GM18861 (cell line): ENCODE measurements around the gene AQP7.
"Not testable (repeated sequence)": the region's sequence is repeated elsewhere in the genome, so short reads cannot be mapped to it uniquely, and the experiment has no call there.

Experiments
- ATAC-seq: cut with Tn5 transposase; IDR thresholded peaks from one replicate; pipeline ENCODE4 v1.9.1; 2021; ENCODE audit not compliant: unreplicated experiment

Gene AQP7

DNA sequence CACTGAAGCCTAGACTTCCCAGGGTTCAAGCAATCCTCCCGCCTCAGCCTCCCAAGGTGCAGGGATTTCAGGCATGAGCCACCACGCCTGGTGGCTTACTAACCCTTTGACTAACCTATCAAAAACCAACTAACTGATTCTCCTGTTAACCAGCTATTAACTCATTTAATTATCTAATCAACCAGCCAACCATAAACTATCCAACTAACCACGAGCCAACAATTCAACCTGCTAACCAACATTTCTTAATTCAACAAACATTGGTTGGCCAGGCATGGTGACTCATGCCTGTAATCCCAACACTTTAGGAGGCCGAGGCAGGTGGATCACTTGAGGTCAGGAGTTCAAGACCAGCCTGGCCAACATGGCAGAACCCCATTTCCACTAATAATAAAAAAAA is 3.3 kb downstream of the AQP7 start:
- not testable (repeated sequence) for ATAC-seq

DNA sequence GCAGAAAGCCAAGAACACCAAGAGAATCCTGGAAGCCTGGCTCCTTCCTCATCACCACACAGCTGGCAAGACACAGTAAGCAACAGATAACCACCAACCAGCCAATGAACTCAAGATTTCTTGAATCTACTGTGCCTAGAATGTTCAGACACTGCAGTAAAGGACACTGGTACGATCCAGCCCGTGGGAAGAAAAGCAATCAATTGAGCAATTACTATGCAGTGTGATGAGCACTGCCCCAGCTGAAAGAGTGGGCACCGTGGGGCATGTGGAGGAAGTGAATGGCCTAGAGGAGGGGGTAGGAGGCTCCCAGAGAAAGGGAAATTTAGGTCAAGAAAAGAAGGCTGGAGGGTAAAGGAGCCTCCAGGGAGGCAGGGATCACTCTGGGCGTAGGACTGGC is 4.6 kb downstream of the AQP7 start:
- not testable (repeated sequence) for ATAC-seq

DNA sequence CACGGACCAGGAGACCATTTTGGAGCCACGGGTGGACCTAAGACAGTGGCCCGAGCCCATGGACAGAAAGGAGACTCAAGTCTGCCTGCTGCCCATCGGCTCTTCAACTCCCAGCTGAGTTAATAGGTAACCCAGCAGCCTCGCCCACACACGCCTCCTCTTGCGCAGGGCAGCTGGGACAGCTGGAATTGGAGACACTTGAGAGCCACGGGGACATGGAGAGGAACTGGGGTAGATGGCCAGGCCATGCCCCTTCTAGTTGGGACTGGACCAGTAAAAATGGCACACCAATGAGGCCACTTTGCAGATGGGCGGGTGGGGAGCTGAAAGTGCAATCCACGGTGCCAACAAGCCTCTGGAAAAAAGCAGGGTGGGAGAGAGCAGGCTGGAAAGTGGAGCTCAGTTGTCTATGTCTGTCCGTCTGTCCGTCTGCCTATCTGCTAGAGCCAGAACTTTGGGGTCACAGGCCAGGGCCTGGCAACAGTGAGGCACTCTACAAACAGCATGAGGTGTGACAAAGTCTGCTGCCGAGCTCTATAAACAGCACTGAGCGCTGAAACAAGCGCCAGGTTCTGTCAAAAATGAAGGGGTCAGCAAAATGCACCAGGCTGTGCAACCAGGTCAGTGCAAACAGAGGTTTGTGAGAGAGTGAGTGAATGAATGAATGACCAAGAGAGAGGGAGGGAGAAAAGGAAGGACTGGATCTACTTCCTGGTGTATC is 7.0 kb downstream of the AQP7 start:
- not testable (repeated sequence) for ATAC-seq

DNA sequence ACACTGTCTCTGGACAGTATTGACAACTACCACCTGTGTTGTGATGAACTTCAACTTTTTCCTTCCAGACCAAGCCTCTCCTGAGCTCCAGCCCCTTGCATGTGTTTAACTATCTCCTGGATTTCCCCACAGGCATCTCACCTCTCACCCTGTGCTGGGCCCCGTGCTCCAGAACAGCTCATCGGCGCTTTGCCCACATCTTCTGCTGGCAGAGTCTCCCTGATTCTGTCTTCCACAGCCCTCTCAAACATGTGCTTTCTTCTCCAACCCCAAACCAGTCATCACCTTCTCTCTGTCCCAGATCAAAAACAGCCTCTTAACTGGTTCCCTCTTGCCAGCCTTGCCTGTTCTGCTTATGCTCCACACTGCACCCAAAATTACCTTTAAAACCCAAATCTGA is 8.4 kb downstream of the AQP7 start:
- not testable (repeated sequence) for ATAC-seq

DNA sequence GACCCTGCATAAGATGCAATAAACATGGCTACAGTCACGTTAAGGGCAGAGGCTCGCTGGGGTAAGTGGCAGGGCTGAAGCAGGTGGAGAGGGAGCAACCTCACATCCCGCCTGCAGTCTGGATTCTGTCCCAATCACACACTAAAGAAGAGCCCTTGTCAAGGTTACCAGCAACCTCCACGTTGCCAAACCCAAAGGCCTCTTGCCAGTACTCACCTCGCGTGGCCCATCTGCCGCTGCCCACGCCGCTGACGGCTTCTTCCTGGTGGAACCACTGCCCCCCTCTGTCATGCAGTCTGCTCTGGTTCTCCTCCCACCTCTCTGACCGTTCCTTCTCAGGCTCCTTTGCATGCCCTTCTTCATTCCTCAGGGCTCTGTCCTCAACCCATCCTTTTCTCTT is 8.8 kb downstream of the AQP7 start:
- no peak for ATAC-seq

DNA sequence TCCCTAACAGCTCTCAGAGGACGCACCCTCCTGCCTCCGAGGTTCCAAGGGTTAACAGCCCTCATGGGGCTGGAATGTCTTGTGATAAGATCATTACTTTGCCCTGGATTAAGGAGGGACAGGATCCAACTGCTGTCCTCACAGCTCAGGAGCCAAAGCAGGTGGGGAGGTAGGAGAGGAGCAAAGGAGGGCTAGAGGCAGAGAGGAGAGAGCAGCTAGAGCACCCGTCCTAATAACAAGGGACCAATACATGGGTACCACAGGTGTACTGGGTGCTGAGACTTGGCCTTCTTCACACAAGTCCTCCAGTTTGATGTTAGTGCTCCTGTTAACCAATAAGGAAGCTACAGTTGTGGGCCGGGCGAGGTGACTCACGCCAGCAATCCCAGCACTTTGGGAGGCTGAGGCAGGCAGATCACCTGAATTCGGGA is 9.8 kb downstream of the AQP7 start:
- not testable (repeated sequence) for ATAC-seq

DNA sequence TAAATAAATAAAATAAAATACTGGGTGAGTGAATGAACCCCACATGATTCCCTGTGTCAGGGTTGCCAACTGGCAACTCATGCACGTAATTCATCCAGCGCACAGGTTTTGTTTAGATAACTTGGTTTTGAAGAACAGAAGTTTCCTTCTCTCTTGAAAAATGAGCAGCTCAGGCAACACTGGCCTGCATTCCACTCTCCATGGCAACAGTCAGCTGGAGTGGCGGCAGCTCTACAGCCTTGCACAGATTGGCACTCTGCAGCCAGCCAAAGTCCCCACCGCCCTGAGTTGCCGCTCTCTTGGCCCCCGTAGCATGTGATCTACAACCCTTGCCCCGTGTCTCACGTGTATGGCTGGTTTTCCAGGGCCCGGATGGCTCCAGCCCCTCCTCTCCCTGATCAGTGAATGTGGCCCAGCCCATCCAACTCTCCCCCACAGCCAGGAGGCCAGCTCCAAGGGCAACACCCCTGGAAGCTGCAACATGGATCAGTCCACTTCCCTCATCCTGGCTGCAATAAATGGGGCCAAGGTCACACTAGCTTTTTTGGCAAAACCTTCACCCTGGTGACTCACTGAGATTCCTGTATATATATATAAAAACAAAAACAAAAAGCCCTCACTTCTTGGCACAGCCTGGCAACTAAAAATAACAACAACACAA is 11.1 kb downstream of the AQP7 start:
- ATAC-seq, result not testable (repeated sequence)

DNA sequence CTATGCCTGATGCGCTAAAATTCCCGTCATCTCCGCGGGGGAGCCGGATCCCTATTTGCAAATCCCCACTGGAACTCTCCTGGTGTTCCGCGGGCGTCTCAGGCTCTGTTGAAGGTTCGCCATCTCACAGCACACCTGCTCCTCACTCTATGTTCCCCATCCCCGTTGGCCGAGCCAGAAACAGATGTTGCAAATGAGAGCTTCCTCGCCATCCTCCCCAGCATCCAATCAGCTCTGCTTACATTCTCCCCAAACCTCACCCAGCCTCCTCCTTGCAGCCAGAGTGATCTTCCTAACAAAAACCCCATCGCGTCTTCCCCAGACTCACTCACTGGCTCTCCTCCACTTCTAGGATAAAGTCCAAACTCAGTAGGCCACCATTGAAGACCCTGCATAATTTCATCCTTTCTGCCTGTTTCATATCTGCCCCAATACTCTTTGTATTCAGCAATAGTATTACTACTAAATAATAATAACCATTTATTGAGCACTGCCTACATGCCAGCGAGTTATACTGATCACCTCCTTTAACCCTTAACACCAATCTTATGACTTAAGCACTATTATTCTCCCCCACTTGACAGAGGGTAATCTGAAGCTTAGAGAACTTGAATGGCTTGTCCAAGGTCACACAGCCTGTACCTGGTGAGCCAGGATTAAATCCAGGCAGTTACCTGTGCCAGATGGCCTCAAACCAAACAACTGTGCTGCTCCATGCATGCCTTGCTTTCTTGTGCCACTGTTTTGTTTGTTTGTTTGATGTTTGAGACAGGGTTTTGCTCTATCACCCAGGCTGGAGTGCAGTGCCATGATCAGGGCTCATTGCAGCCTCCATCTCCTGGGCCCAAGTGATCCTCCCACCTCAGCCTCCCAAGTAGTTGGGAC is 14.0 kb downstream of the AQP7 start:
- ATAC-seq, result no peak

DNA sequence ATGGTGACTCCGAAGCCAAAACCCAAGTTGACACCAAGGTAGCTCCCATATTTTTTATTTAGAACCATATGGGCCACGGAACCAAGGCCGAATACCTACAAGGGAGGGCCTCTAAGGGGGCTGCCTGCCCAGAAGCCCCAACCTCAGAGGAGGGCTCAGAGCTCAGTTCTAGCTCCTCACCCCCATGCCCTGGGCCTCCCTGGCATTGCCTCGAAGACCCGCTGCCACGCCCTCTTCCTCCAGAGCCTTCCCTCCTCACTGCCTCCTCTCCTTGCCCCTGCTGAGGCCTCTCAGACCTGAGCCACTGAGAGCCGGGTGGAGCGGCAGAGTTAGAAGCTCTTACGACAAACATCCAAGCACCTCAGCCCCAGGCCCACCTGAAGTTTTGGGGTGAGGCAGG is 15.4 kb downstream of the AQP7 start:
- ATAC-seq, result not testable (repeated sequence)

DNA sequence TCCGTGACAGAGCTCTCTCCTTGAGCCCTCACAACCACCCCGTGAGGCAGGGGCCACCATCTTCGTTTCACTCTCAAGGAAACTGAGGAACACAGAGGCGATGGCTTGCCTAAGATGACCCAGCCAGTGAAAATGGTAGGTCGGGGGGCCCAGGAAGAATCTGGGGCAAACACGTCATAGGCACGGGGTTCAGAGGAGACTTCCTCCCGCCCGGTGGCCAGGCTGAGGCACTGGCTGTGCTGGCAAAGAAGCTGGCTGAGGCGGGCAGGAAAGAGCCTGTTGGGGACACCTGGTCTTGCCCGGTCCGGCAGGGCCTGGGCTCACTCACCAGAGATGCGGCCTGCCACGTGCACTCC is 15.7 kb downstream of the AQP7 start:
- ATAC-seq, result not testable (repeated sequence)

DNA sequence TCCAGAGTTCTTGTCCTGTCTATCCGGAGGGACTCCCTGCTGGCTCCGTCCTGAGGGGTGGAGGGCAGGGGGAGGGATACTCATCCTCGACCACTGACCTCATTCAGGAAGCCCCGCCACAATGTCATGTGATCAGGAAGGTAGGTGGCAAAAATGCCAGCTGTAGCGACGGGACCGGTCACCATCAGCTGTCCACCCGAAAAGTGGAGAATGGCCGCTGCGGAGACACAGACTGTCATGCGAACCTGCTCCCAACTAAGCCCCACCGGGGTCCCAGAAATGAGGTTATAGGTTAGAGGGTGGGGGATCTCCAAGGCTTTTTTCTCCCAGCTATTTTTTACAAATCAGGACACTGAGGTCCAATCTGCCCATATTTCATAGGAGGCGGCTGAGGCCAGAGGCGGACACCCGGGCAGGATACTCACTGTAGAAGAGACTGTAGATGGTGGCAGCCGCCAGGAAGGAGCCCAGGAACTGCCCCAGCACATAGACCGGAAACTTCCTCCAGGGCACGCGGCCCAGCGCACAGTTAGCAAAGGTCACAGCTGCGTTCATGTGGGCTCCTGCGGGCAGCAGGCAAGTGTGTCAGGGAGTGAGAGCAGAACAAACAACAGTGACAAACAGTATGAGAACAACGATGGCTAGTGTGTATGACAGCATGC is 16.3 kb downstream of the AQP7 start:
- ATAC-seq, result not testable (repeated sequence)

DNA sequence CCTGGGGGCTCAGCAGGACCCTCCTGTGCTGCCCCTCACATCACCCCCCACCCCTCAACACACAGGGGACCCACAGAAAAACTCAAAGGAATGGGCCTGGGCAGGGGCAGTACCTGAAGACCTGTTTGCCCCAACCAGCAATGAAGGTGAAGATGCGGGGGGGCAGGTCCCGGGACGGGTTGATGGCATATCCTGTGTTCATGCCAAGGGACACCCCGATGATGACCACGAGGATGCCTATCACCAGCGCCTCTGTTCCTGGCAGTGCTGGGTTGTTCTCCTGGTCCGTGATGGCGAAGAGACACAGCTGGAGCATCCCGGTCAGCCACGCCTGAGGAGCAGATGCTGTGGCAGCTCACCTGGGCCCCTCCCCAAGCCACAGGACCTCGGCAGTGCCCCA is 16.8 kb downstream of the AQP7 start:
- not testable (repeated sequence) for ATAC-seq

DNA sequence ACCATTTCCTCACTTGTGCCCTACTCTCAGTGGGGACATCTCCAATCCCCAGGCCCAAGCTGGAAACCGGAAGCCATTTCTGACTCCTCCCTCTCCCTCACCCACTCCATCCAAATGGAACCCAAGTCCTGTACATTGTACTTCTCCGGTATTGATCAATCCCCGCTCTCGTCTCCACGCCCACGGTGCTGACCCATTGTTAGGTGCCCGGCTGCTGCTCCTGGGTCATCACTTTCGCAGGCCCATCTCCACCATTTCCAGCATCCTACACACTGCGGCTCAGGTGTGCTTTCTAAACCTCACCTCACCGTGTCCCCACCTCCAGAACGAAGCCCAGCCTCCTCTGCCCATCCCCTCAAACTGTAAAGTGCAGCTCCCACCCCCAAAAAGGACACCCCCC is 19.0 kb downstream of the AQP7 start:
- not testable (repeated sequence) for ATAC-seq

DNA sequence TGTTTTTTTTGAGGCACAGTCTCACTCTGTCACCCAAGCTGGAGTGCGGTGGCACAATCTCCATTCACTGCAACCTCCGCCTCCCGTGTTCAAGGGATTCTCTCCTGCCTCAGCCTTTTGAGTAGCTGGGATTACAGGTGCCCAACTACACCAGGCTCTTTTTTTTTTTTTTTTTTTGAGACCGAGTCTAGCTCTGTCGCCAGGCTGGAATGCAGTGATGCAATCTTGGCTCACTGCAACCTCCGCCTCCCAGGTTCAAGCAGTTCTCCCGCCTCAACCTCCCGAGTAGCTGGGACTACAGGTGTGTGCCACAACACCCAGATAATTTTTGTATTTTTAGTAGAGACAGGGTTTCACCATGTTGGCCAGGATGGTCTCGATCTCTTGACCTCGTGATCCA is 20.0 kb downstream of the AQP7 start:
- not testable (repeated sequence) for ATAC-seq

DNA sequence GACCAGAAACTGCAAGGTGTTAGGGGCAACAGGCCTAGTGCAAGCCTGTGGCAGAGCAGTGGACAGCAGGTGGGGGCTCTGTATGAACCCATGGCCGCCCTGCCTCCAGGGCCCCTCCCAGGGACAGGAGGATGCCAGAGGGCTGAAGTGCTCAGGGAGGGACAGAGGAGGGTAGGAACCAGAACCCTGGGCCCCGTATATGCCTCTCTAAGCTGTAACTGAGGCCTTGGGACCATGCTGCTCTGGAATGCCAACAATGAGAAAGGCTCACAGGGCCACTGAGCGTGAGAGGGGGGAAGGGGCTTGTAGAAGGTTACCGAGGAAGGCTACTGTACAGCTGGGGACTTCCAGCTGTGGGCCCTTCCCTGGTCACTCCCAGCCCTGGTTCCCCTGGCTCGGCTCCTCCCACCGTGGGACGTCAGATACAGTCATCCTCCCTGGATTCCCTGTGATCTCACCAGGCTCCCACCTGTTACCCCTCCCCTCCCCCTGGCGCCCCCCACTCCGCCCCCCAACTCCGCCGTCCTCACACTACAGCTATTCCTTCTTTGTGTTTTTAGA is 21.1 kb downstream of the AQP7 start:
- no peak for ATAC-seq

DNA sequence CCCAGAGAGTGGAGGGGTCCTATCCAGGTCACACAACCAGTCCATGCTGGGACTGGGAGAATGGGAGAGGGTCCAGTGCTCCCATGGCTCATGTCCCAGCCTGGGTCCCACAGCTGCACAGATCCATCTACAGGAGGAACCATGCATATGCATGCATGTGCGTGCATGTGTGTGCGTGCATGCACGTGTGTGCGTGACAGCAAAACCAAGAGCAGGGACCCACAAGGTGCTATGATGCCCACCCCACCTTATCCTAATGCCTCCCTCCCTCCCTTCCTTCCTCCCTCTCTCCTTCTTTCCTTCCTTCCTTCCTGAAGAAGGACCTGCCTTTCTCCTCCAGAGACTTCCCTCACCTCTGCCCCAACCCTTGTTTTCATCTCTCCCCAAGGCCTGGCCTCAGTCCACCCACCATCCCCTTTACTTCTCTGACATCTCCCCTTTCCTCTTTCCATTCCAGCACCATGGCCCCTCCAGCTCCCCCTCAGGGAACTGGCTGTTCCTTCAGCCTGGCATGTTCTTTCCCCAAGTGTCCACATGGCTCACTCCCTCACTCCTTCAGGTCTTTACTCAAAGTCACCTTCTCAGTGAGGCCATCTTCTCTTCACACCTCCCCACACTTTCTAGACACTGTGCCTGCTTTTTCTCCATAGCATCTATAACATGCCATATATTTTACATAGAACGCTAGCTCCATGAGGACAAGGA is 21.8 kb downstream of the AQP7 start:
- ATAC-seq, result no peak

DNA sequence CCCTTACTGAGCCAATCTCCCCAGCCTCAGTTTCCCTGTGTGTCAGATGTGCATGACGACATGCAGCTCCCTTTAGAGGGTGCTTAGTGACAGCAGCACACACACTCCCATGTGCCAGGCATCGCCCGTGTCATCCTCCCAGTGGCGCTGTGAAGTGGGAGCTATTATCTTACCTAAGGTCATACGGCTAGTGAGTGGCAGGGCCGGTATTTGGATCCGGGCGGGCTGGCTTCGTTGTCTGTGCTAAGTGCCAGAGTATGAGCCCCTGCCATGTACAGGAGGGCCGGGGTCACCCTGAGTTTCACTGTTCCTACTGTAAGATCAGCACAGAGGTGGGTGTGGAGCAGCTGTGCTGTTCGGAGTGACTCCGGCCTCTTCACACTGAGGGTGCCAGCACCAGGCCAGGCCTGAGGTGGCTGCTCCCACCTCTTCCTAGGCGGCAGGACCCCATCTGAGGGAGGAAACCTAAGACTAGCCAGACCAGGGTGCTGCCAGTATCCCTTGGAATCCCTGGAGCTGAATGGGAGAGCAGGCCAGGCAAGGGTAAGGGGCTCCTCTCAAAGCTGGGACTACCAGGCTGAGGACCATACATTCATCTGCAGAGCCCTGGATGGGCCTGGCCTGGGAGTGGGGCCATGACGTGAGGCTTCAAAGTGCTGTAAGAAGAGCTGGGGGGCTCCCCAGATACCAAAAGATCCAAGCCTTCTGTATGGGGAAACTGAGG is 22.5 kb downstream of the AQP7 start:
- ATAC-seq, result no peak

DNA sequence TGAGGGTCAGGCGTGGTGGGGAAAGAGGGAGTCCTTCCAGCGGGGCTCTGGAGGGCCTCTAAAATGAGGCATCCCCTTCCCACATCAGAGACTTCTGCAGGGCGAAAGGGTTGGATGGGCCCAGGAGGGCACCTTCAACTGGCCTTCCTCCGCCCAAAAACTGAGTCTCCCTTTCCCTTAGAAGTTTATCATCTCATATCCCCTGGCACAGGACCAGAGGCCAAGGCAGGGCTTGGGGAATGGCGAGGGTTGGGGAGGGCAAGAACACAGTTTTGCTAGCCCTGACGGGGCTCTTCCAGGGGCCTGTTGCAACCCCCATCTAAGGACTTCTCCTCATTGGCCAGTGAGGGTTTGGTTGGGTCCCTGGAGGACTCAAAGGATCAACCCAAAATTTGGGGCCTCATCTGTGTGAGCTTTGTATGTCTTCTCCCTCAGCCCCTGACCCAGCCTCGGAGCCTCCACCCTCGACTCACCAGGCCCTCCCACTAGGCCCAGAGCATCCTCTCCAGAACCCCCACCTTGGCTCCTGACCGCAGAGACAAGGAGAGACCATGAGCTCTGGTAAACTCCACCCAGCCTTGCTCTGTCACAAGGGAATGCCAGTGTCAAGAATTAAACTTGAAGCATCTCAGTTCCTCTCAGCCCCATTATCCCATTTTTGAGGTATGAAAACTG is 24.1 kb downstream of the AQP7 start:
- ATAC-seq, result no peak

DNA sequence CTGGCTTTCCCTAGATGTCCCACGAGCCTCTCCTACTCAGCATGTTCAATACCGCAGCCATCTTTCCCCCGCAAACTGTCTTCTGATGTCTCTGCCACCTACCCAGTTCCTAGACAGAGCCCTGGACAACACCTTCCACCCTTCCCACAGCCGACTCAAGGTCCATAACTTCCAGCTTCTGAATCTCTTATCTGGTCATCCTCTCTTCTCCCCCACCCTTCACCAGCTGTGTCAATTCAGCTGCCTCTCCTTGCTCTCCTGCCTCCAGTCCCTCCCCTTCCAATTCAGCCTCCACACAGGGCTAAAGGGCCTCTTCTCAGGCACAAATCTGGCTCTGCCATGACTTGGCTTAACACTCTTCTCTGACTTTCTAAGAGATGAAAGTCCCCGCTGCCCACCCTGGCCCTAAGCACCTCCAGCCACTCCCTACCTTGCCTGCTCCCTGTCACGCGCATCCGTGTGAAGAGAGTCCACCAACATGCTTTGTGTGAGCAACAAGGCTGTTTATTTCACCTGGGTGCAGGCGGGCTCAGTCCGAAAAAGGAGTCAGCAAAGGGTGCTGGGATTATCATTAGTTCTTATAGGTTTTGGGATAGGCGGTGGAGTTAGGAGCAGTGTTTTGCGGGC is 25.2 kb downstream of the AQP7 start:
- no peak for ATAC-seq
